Uterus (tissue), 4 donors: ENCODE results near the gene ST6GALNAC4. TPM values are rescaled to one million over a fixed set of nuclear protein-coding genes. Genes with fewer than 3 reads are reported as not detected.

Source experiments
- DNase-seq, 2 donors: peaks; one replicate each; pipeline ENCODE4 v3.0.0-alpha.2; 2019 to 2020
- H3K27ac ChIP-seq, 2 donors: fragments of 200-600 bp; sonication (generic); 1 replicate in 1 of 2; 2 replicates in 1 of 2; pipeline ENCODE4 v1.5.1; 2016 to 2018
- H3K27me3 ChIP-seq, 2 donors: fragments of 200-600 bp; sonication (generic); one replicate each; pipeline ENCODE4 v1.5.1; 2018 to 2019; ENCODE audit warnings: control low read depth in 1 of 2
- H3K36me3 ChIP-seq, 2 donors: fragments of 200-600 bp; sonication (generic); one replicate each; pipeline ENCODE4 v1.5.1; 2019; ENCODE audit warnings: control low read depth in 1 of 2
- H3K4me1 ChIP-seq, 2 donors: fragments of 200-600 bp; sonication (generic); one replicate each; pipeline ENCODE4 v1.5.1; 2018 to 2019; ENCODE audit warnings: control low read depth in 1 of 2
- H3K4me3 ChIP-seq, 2 donors: fragments of 200-600 bp; sonication (generic); 1 replicate in 1 of 2; 2 replicates in 1 of 2; pipeline ENCODE4 v1.5.1; 2018 to 2019; ENCODE audit warnings: mild to moderate bottlenecking in 1 of 2
- H3K9me3 ChIP-seq, 2 donors: fragments of 200-600 bp; sonication (generic); one replicate each; pipeline ENCODE4 v1.5.1; 2019; ENCODE audit warnings: control low read depth in 1 of 2
- POLR2A ChIP-seq, 2 donors: fragments of 450-650 bp; IDR thresholded peaks; one replicate each; pipeline ENCODE4 v1.6.1; 2016; ENCODE audit warnings: antibody characterized with exemption in 2 of 2, mild to moderate bottlenecking in 1 of 2, moderate library complexity in 1 of 2
- intact Hi-C: fragments of 100-400 bp; cut with DNase I; formaldehyde crosslinking; loops from one replicate; pipeline ENCODE4 v1.15.1; 2023; ENCODE audit warnings: low total_unique reads
- total RNA-seq, 4 donors: library from RNA; depleted of rRNA in 3 of 4; stranded (reverse); fragments of >200 nt in 3 of 4; gene quantifications; one replicate each; pipeline versions ENCODE4 v1.1.0 to v1.2.4, GENCODE V29; 2014 to 2023
- TF ChIP-seq, protein P1 (sequence below), 4 experiments: fragments of 200-600 bp in 2 of 4; fragments of 450-650 bp in 2 of 4; sonication (generic) in 2 of 4; IDR thresholded peaks; one replicate each; pipeline ENCODE4 v1.5.1; 2016 to 2019; ENCODE audit warnings: antibody characterized with exemption in 4 of 4, mild to moderate bottlenecking in 2 of 4, moderate library complexity in 1 of 4
- donor health status: DM: yes; HTN: yes; CAD: no.

ST6GALNAC4 gene
- total RNA-seq, 4 donors from 2014 or later = 0.59 to 41.7 (median 20.7) TPM

- intact Hi-C loops = loop anchor here (10.0 kb wide), 1 partner anchor 423 kb away; no protein-coding TSS in a partner anchor
- Histone ChIP-seq H3K4me1 (peaks cover 0 to 10% of the 10 kb centered on the region in 2 donors), H3K36me3 (no peaks in the 10 kb centered on the region), H3K9me3 (no peaks in the 10 kb centered on the region), H3K27me3 (peaks cover 12 to 14% of the 10 kb centered on the region in 2 donors), H3K27ac (no peak overlapping the region), H3K4me3 (no peak overlapping the region)
- TF ChIP-seq, protein P1, sequence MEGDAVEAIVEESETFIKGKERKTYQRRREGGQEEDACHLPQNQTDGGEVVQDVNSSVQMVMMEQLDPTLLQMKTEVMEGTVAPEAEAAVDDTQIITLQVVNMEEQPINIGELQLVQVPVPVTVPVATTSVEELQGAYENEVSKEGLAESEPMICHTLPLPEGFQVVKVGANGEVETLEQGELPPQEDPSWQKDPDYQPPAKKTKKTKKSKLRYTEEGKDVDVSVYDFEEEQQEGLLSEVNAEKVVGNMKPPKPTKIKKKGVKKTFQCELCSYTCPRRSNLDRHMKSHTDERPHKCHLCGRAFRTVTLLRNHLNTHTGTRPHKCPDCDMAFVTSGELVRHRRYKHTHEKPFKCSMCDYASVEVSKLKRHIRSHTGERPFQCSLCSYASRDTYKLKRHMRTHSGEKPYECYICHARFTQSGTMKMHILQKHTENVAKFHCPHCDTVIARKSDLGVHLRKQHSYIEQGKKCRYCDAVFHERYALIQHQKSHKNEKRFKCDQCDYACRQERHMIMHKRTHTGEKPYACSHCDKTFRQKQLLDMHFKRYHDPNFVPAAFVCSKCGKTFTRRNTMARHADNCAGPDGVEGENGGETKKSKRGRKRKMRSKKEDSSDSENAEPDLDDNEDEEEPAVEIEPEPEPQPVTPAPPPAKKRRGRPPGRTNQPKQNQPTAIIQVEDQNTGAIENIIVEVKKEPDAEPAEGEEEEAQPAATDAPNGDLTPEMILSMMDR (IDR thresholded peaks at IDR 0.05) = no peak
- TF ChIP-seq POLR2A (IDR thresholded peaks at IDR 0.05) = no peak
- DNase-seq = no peak
These were observed 11.3 kb upstream of the ST6GALNAC4 start for GRCh38 chr9:127927988-127928675.

- Histone ChIP-seq H3K27ac (no peak overlapping the region), H3K4me3 (no peak overlapping the region), H3K4me1 (peaks cover 0 to 10% of the 10 kb centered on the region in 2 donors), H3K36me3 (no peaks in the 10 kb centered on the region), H3K27me3 (peaks cover 12 to 14% of the 10 kb centered on the region in 2 donors), H3K9me3 (no peaks in the 10 kb centered on the region)
- DNase-seq = no peak
- intact Hi-C loops = loop anchor here (10.0 kb wide), 1 partner anchor 423 kb away; no protein-coding TSS in a partner anchor
- TF ChIP-seq POLR2A (IDR thresholded peaks at IDR 0.05) = no peak
- TF ChIP-seq, protein P1 (IDR thresholded peaks at IDR 0.05) = no peak
These were observed 10.6 kb upstream of the ST6GALNAC4 start for GRCh38 chr9:127927201-127927987.

DNA sequence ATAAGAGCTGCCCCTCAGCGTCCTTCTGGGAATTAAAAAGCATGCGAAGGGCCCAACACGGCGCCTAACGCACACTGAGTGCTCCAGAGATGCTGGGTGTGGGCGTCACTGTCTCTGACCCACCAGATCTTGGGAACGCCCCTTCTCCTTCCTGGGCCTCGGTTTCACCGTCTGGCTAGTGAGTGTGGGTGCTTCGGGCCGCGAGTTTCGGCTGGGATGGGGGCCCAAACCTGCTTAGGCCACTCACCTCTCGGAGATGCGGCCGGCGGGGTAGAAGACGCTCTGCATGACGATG is 10.0 kb upstream of the ST6GALNAC4 start:
- peaks cover 0 to 12% of the 10 kb centered on the region in 2 donors for H3K4me1 ChIP-seq
- intact Hi-C loops = loop anchor here (10.0 kb wide), 1 partner anchor 422 kb away; no protein-coding TSS in a partner anchor
- no peaks in the 10 kb centered on the region for H3K9me3 ChIP-seq
- H3K4me3 ChIP-seq = no peak overlapping the region
- no peak for DNase-seq
- peaks cover 12 to 14% of the 10 kb centered on the region in 2 donors for H3K27me3 ChIP-seq
- no peak overlapping the region for H3K27ac ChIP-seq
- no peaks in the 10 kb centered on the region for H3K36me3 ChIP-seq
- TF ChIP-seq POLR2A (IDR thresholded peaks at IDR 0.05) = no peak
- TF ChIP-seq, protein P1 (IDR thresholded peaks at IDR 0.05) = no peak

- TF ChIP-seq, protein P1 (IDR thresholded peaks at IDR 0.05) = no peak
- TF ChIP-seq POLR2A (IDR thresholded peaks at IDR 0.05) = no peak
- Histone ChIP-seq H3K27ac (no peak overlapping the region), H3K36me3 (no peaks in the 10 kb centered on the region), H3K9me3 (no peaks in the 10 kb centered on the region), H3K4me1 (peaks cover 0 to 14% of the 10 kb centered on the region in 2 donors), H3K4me3 (no peak overlapping the region), H3K27me3 (peaks cover 12 to 14% of the 10 kb centered on the region in 2 donors)
- intact Hi-C loops = loop anchor here (10.0 kb wide), 1 partner anchor 421 kb away; no protein-coding TSS in a partner anchor
- DNase-seq = no peak
These were observed 9.4 kb upstream of the ST6GALNAC4 start for GRCh38 chr9:127925959-127926905.
